Activated CD8-positive, alpha-beta T cell treated with anti-CD3 and anti-CD28 coated beads for 36 hours (primary cell): ENCODE data around the gene NGRN. TPM values are rescaled to one million over a fixed set of nuclear protein-coding genes. Genes with fewer than 3 reads are reported as not detected.
A peak's percentile ranks its signal among the peaks of the same experiment; 100 is the strongest.

ENCODE experiments used
- ATAC-seq: fragments of 200-7000 bp; cut with Tn5 transposase; one replicate; pipeline ENCODE4 v1.10.0; 2021; ENCODE audit warnings: mild to moderate bottlenecking, moderate library complexity
- CTCF ChIA-PET: fragments of 350-600 bp; sonication (Branson Sonifier 250); formaldehyde crosslinking; loops from one replicate; lab custom pipeline; 2021; ENCODE audit warnings: antibody characterized with exemption; lab: Charles Lee
- POLR2A ChIA-PET: fragments of 350-600 bp; sonication (Branson Sonifier 250); formaldehyde crosslinking; loops from one replicate; lab custom pipeline; 2021; ENCODE audit warnings: antibody characterized with exemption; lab: Charles Lee
- DNase-seq: peaks from one replicate; pipeline ENCODE4 v3.0.0-alpha.2; 2020
- H3K27ac Mint-ChIP-seq: one replicate; pipeline ENCODE4 v1.8.0; 2021; ENCODE audit warnings: mild to moderate bottlenecking, mixed read lengths
- H3K27me3 Mint-ChIP-seq: one replicate; pipeline ENCODE4 v1.8.0; 2021; ENCODE audit warnings: mixed read lengths
- H3K36me3 Mint-ChIP-seq: one replicate; pipeline ENCODE4 v1.8.0; 2021; ENCODE audit warnings: low read depth, mixed read lengths
- H3K4me1 Mint-ChIP-seq: one replicate; pipeline ENCODE4 v1.8.0; 2021; ENCODE audit warnings: low read depth, mixed read lengths
- H3K4me3 Mint-ChIP-seq: one replicate; pipeline ENCODE4 v1.8.0; 2021; ENCODE audit warnings: mild to moderate bottlenecking, moderate library complexity, mixed read lengths
- H3K9me3 Mint-ChIP-seq: one replicate; pipeline ENCODE4 v1.8.0; 2021; ENCODE audit warnings: mixed read lengths
- CTCF ChIP-seq: fragments of 200-600 bp; IDR thresholded peaks from one replicate; pipeline ENCODE4 v1.8.0; 2022; ENCODE audit warnings: antibody characterized with exemption, mild to moderate bottlenecking
- intact Hi-C: fragments of 100-400 bp; cut with micrococcal nuclease; formaldehyde crosslinking; loops from one replicate; pipeline ENCODE4 v1.10.0; 2022
- total RNA-seq, 2 experiments: library from RNA; stranded (reverse); gene quantifications; one replicate each; pipeline ENCODE4 v1.2.3, GENCODE V29; 2021

NGRN gene
- total RNA-seq, 2 experiments from 2014 or later: 22.2 to 23.1 TPM

DNA sequence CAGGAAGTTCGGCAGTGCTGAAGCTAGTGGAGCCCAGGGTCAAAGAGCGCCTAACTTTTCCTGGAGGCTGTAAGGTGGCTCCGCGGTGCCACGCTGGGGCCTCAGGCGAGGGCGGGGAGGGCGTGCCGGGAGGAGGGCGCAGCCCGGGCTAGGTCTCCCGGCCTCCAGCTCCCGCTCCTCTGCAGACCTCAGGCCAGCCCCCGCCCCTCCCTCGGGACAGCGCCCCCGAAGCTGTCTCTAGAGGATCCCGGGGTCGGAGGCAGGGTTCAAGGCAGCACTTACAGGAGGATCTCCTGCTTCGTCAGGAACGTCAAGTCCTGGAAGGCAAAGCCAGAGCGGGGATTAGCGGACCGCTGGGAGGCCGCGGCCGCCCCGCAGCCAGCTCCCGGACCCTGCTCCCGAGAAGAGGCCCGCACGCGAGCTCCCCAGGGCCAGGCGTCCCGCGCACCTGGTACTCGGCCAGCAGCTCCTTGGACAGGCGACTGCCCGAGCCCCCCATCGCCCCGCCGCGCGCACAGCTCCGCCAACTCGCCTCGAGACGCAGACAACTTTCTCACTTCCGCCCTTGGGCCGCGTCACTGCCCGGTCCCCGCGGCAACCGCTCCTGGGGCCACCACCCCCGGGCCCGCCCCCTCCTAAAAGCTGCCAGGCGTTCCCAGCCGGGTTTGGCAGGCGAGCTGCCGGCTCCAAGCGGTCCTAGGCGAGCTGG is 31.9 kb upstream of the NGRN start, which contains the start of gene CIB1:
CIB1 (minus strand) TSS at position 555 of the 709 bp plus-strand sequence; CDS start at position 499, 56 bp downstream.
- intact Hi-C loops: loop anchor here (5.0 kb wide), 1 partner anchor 34 kb away; the partner anchor contains the start of gene NGRN
- ChIA-PET CTCF (interaction anchor here (0.6 to 4.5 kb wide), 11 partner anchors 12 to 697 kb away, joined by 3 to 24 read pairs (median 4); no protein-coding TSS in a partner anchor), POLR2A (interaction anchor here (0.6 to 3.3 kb wide), 13 partner anchors 9 to 340 kb away, joined by 3 to 13 read pairs (median 3); partner anchors contain the start of genes AP3S2, IDH2, SEMA4B and TTLL13)
- Mint-ChIP-seq H3K36me3 (peaks cover 44% of the 10 kb centered on the region), H3K9me3 (no peaks in the 10 kb centered on the region), H3K4me3 (peak within 1 kb of the TSS; percentile 99), H3K27me3 (no peaks in the 10 kb centered on the region), H3K4me1 (peaks cover 45% of the 10 kb centered on the region), H3K27ac (peak within 1 kb of the TSS; percentile 94)
- DNase-seq: peak; percentile 97
- peak; percentile 87 for ATAC-seq
- TF ChIP-seq CTCF: no peak

- Mint-ChIP-seq H3K27me3 (no peaks in the 10 kb centered on the region), H3K9me3 (no peaks in the 10 kb centered on the region), H3K27ac (peak within 1 kb of the TSS; percentile 94), H3K4me1 (peaks cover 43% of the 10 kb centered on the region), H3K4me3 (peak within 1 kb of the TSS; percentile 99), H3K36me3 (peaks cover 41% of the 10 kb centered on the region)
- DNase-seq: no peak
- CTCF ChIA-PET: interaction anchor here (0.8 to 4.5 kb wide), 6 partner anchors 13 to 93 kb away, joined by 3 to 24 read pairs (median 4); no protein-coding TSS in a partner anchor
- intact Hi-C loops: loop anchor here (5.0 kb wide), 1 partner anchor 33 kb away; the partner anchor contains the start of gene NGRN
- no peak for TF ChIP-seq CTCF
- POLR2A ChIA-PET: interaction anchor here (0.6 to 3.3 kb wide), 11 partner anchors 8 to 135 kb away, joined by 3 to 13 read pairs (median 3); partner anchors contain the start of genes IDH2, NGRN, SEMA4B and TTLL13
- ATAC-seq: no peak
Observed at GRCh38 chr15:90234096-90234988, 31.1 kb upstream of the NGRN start, which contains the start of gene GDPGP1. GDPGP1 (plus strand) TSS chr15:90234209; CDS start chr15:90240909, 6,700 bp downstream.

DNA sequence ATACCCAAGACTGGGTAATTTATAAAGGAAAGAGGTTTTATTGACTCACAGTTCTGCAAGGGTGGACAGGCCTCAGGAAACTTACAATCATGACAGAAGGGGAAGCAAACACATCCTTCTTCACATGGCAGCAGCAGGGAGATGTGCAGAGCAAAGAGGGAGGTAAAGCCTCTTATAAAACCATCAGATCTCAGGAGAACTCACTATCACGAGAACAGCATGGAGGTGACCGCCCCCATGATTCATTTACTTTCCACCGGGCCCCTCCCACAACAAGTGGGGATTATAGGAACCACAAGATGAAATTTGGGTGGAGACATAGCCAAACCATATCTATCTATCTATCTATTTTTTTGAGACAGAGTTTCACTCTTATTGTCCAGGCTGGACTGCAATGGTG is 26.1 kb upstream of the NGRN start:
- POLR2A ChIA-PET: interaction anchor here (1.3 kb wide), 1 partner anchor 26 kb away, joined by 3 read pairs; the partner anchor contains the start of gene NGRN
- intact Hi-C loops: no loop called here
- no peak for ATAC-seq

GRCh38 chr15:90240856-90241255 is 24.6 kb upstream of the NGRN start:
- no peak for TF ChIP-seq CTCF
- intact Hi-C loops: no loop called here
- Mint-ChIP-seq H3K27ac (no peak overlapping the region), H3K27me3 (no peaks in the 10 kb centered on the region), H3K4me3 (no peak overlapping the region), H3K36me3 (peaks cover 11% of the 10 kb centered on the region), H3K9me3 (no peaks in the 10 kb centered on the region), H3K4me1 (peaks cover 6% of the 10 kb centered on the region)
- ChIA-PET CTCF (interaction anchor here (1.4 to 1.8 kb wide), 2 partner anchors 17 to 60 kb away, joined by 3 to 4 read pairs; no protein-coding TSS in a partner anchor), POLR2A (interaction anchor here (1.3 to 1.7 kb wide), 2 partner anchors 22 to 25 kb away, joined by 3 to 4 read pairs; partner anchors contain the start of gene NGRN)
- DNase-seq (no peak), ATAC-seq (no peak)

More for the DNA sequence above, 26.1 kb upstream of the NGRN start:
- Mint-ChIP-seq H3K4me3 (no peak overlapping the region), H3K9me3 (no peaks in the 10 kb centered on the region), H3K4me1 (peaks cover 12% of the 10 kb centered on the region), H3K27ac (no peak overlapping the region), H3K36me3 (peaks cover 11% of the 10 kb centered on the region), H3K27me3 (no peaks in the 10 kb centered on the region)
- no peak for DNase-seq
- CTCF ChIA-PET: interaction anchor here (0.9 to 1.0 kb wide), 2 partner anchors 9 to 54 kb away, joined by 3 read pairs; no protein-coding TSS in a partner anchor
- TF ChIP-seq CTCF: no peak
